SK-N-SH (cell line): ENCODE data around the gene MAU2. TPM values are rescaled to one million over a fixed set of nuclear protein-coding genes. Genes with fewer than 3 reads are reported as not detected.

Experiments used
- CTCF ChIA-PET: fragments of 300-600, 350-600 bp; formaldehyde crosslinking; extraction: SDS; loops from one replicate; lab custom pipeline; 2021; lab: Yijun Ruan, JAX
- POLR2A ChIA-PET: fragments of 350-600 bp; sonication (Branson Sonifier 250); formaldehyde crosslinking; extraction: SDS; loops from one replicate; lab custom pipeline; 2020; ENCODE audit warnings: antibody characterized with exemption, inconsistent platforms; lab: Yijun Ruan, JAX
- DNase-seq: peaks from one replicate; pipeline ENCODE4 v3.0.0; 2012
- H2AFZ ChIP-seq: fragments of 200-600 bp; sonication (generic); 2 replicates; pipeline ENCODE4 v1.8.1; 2016; ENCODE audit warnings: antibody characterized with exemption, mild to moderate bottlenecking, low read depth
- H3F3A ChIP-seq: fragments of 200-600 bp; sonication (generic); replicated peaks from 2 replicates; pipeline ENCODE3; 2016; ENCODE audit warnings: antibody characterized with exemption, mild to moderate bottlenecking; ENCODE audit not compliant: insufficient read depth
- H3K27ac ChIP-seq, 2 experiments: fragments of 200-500 bp in 1 of 2; fragments of 200-600 bp in 1 of 2; sonication (Bioruptor generic) in 1 of 2; sonication (generic), shearing (Covaris generic) in 1 of 2; 2 replicates each; pipeline versions ENCODE4 v1.5.1 to v1.6.1; 2014 to 2016; ENCODE audit warnings: low read depth in 2 of 2, inconsistent platforms in 1 of 2, low read length in 1 of 2, mild to moderate bottlenecking in 1 of 2, mixed read lengths in 1 of 2
- H3K27me3 ChIP-seq: fragments of 200-600 bp; sonication (generic), shearing (Covaris generic); 2 replicates; pipeline ENCODE4 v1.6.1; 2016; ENCODE audit warnings: mixed run types; ENCODE audit not compliant: insufficient read depth
- H3K36me3 ChIP-seq, 2 experiments: fragments of 200-500 bp in 1 of 2; fragments of 200-600 bp in 1 of 2; sonication (Bioruptor generic) in 1 of 2; sonication (generic) in 1 of 2; replicated peaks in 1 of 2; 2 replicates each; pipeline versions ENCODE3 to v1.5.1; 2014 to 2016; ENCODE audit warnings: low read length in 1 of 2, mild to moderate bottlenecking in 1 of 2; ENCODE audit not compliant: insufficient read depth in 2 of 2, control insufficient read depth in 1 of 2
- H3K4me1 ChIP-seq, 2 experiments: fragments of 200-500 bp in 1 of 2; fragments of 200-600 bp in 1 of 2; sonication (Bioruptor generic) in 1 of 2; sonication (generic), shearing (Covaris generic) in 1 of 2; 2 replicates each; pipeline versions ENCODE4 v1.5.1 to v1.6.1; 2014 to 2016; ENCODE audit warnings: low read depth in 1 of 2, low read length in 1 of 2, mixed run types in 1 of 2; ENCODE audit not compliant: insufficient read depth in 2 of 2, control insufficient read depth in 1 of 2
- H3K4me2 ChIP-seq: fragments of 200-600 bp; sonication (generic), shearing (Covaris generic); 2 replicates; pipeline ENCODE4 v1.6.1; 2017; ENCODE audit warnings: mixed run types
- H3K4me3 ChIP-seq, 2 experiments: fragments of 200-500 bp in 1 of 2; fragments of 200-600 bp in 1 of 2; sonication (Bioruptor generic) in 1 of 2; sonication (generic), shearing (Covaris generic) in 1 of 2; 2 replicates each; pipeline versions ENCODE4 v1.5.1 to v1.8.1; 2014 to 2016; ENCODE audit warnings: low read depth in 2 of 2, inconsistent platforms in 1 of 2, low read length in 1 of 2, mild to moderate bottlenecking in 1 of 2, mixed read lengths in 1 of 2, moderate library complexity in 1 of 2
- H3K79me2 ChIP-seq: fragments of 200-600 bp; sonication (generic); 2 replicates; pipeline ENCODE4 v1.8.1; 2017; ENCODE audit warnings: mild to moderate bottlenecking; ENCODE audit not compliant: insufficient read depth
- H3K9ac ChIP-seq: fragments of 200-600 bp; sonication (generic); 2 replicates; pipeline ENCODE4 v1.6.1; 2017; ENCODE audit warnings: mixed run types
- H3K9me2 ChIP-seq: fragments of 200-600 bp; sonication (generic); 2 replicates; pipeline ENCODE4 v1.6.1; 2017; ENCODE audit warnings: mixed run types
- H3K9me3 ChIP-seq: fragments of 200-600 bp; sonication (generic); 2 replicates; pipeline ENCODE4 v1.6.1; 2017; ENCODE audit warnings: mixed run types, mild to moderate bottlenecking, moderate library complexity
- H4K20me1 ChIP-seq: fragments of 200-600 bp; sonication (generic); 2 replicates; pipeline ENCODE4 v1.6.1; 2017; ENCODE audit warnings: mild to moderate bottlenecking, mixed run types; ENCODE audit not compliant: insufficient read depth
- CHD2 ChIP-seq: fragments of 150-350 bp; IDR thresholded peaks from 2 replicates; pipeline ENCODE4 v1.6.1; 2018; ENCODE audit warnings: low read length; ENCODE audit not compliant: partially characterized antibody
- CTCF ChIP-seq: fragments of 200-600 bp; sonication (generic); IDR thresholded peaks from 2 replicates; pipeline ENCODE4 v1.6.1; 2017; ENCODE audit warnings: antibody characterized with exemption, mild to moderate bottlenecking, moderate library complexity
- ELF1 ChIP-seq: IDR thresholded peaks from 2 replicates; pipeline ENCODE4 v1.4.0; 2012
- EP300 ChIP-seq, 2 experiments: IDR thresholded peaks; 2 replicates each; pipeline versions ENCODE4 v1.4.0 to v1.6.1; 2012; ENCODE audit warnings: borderline replicate concordance in 1 of 2, low read depth in 1 of 2, low read length in 1 of 2
- FOXJ3 ChIP-seq: sonication (generic); formaldehyde crosslinking; IDR thresholded peaks from 2 replicates; pipeline ENCODE4 v1.5.1; 2020; ENCODE audit warnings: mild to moderate bottlenecking, missing genetic modification reagents
- FOXM1 ChIP-seq: IDR thresholded peaks from 2 replicates; pipeline ENCODE4 v1.4.0; 2012; ENCODE audit warnings: low read depth, mild to moderate bottlenecking
- GATA2 ChIP-seq: sonication (generic); formaldehyde crosslinking; IDR thresholded peaks from 2 replicates; pipeline ENCODE4 v1.5.0; 2020; ENCODE audit warnings: mild to moderate bottlenecking, missing genetic modification reagents
- IRF3 ChIP-seq: fragments of 150-350 bp; IDR thresholded peaks from 2 replicates; pipeline ENCODE4 v1.6.1; 2016; ENCODE audit warnings: mild to moderate bottlenecking, low read depth, low read length
- JUND ChIP-seq: IDR thresholded peaks from 2 replicates; pipeline ENCODE4 v1.4.0; 2012
- NRF1 ChIP-seq: IDR thresholded peaks from 2 replicates; pipeline ENCODE4 v1.6.1; 2012; ENCODE audit warnings: low read depth, mild to moderate bottlenecking, low read length
- PBX3 ChIP-seq: IDR thresholded peaks from 2 replicates; pipeline ENCODE4; 2012
- POLR2AphosphoS5 ChIP-seq: IDR thresholded peaks from 2 replicates; pipeline ENCODE4 v1.6.1; 2012; ENCODE audit warnings: low read depth, low read length
- RXRA ChIP-seq: IDR thresholded peaks from 2 replicates; pipeline ENCODE4 v1.4.0; 2012; ENCODE audit warnings: low read depth, mild to moderate bottlenecking, borderline replicate concordance
- SMC3 ChIP-seq: IDR thresholded peaks from 2 replicates; pipeline ENCODE4 v1.6.1; 2012; ENCODE audit warnings: low read depth, low read length, improper control_type of control experiment
- TCF12 ChIP-seq: IDR thresholded peaks from 2 replicates; pipeline ENCODE4 v1.4.0; 2012
- USF2 ChIP-seq: fragments of 150-350 bp; IDR thresholded peaks from 2 replicates; pipeline ENCODE4 v1.6.1; 2017; ENCODE audit warnings: antibody characterized with exemption, low read length, low read depth, borderline replicate concordance
- YY1 ChIP-seq: IDR thresholded peaks from 2 replicates; pipeline ENCODE4 v1.4.0; 2012; ENCODE audit warnings: low read depth, mild to moderate bottlenecking
- ZBTB33 ChIP-seq: IDR thresholded peaks from 2 replicates; pipeline ENCODE4 v1.4.0; 2012; ENCODE audit warnings: low read depth, borderline replicate concordance
- WGBS: methylation state at CpG from one replicate; pipeline ENCODE4 v1.1.6; 2017; ENCODE audit warnings: low lambda C conversion rate; 5-methylcytosine and 5-hydroxymethylcytosine counted together
- polyA plus RNA-seq, 3 experiments: library from polyadenylated mRNA; depleted of rRNA; stranded (reverse); fragments of >200 nt; gene quantifications; 2 replicates each; pipeline ENCODE4 v1.2.3, GENCODE V29; 2012

Gene MAU2
- polyA plus RNA-seq, 1 of the 3 experiments (the other 2 are of a cell fraction), result 17.6 TPM

- 100% methylated on average over 2 of the region's 5 CpGs for WGBS
- H3K4me2 ChIP-seq, result no peak overlapping the region
- H3K79me2 ChIP-seq, result no peaks in the 10 kb centered on the region
- H3K36me3 ChIP-seq, result peaks cover 16 to 57% of the 10 kb centered on the region in 2 experiments
- no peaks in the 10 kb centered on the region for H3K4me1 ChIP-seq
- H3K9me2 ChIP-seq, result no peaks in the 10 kb centered on the region
- no peaks in the 10 kb centered on the region for H3K27me3 ChIP-seq
- no peak overlapping the region for H3K9ac ChIP-seq
- no peak overlapping the region for H2AFZ ChIP-seq
- H3K9me3 ChIP-seq, result no peaks in the 10 kb centered on the region
- H3K4me3 ChIP-seq, result no peak overlapping the region
- H4K20me1 ChIP-seq, result no peaks in the 10 kb centered on the region
- no peak overlapping the region for H3K27ac ChIP-seq
- DNase-seq, result no peak
- POLR2A ChIA-PET, result interaction anchor here (1.0 kb wide), 1 partner anchor 12 kb away, joined by 3 read pairs; no protein-coding TSS in a partner anchor
- CTCF ChIA-PET, result interaction anchor here (0.8 to 5.0 kb wide), 4 partner anchors 11 to 1599 kb away, joined by 3 to 39 read pairs (median 3); no protein-coding TSS in a partner anchor
- H3F3A ChIP-seq, result no peaks in the 10 kb centered on the region
- TF ChIP-seq FOXJ3 (CRISPR knock-in tag), result no peak
- no peak for TF ChIP-seq POLR2AphosphoS5
- no peak for TF ChIP-seq SMC3
- no peak for TF ChIP-seq EP300 (IDR thresholded peaks at IDR 0.05; ENCODE audit: borderline replicate concordance in 1 of 2, low read depth in 1 of 2, low read length in 1 of 2)
- TF ChIP-seq ELF1, result no peak
- TF ChIP-seq NRF1, result no peak
- no peak for TF ChIP-seq RXRA
- no peak for TF ChIP-seq ZBTB33
- no peak for TF ChIP-seq TCF12
- no peak for TF ChIP-seq CHD2
- TF ChIP-seq GATA2 (CRISPR knock-in tag), result no peak
- TF ChIP-seq JUND, result no peak
- no peak for TF ChIP-seq USF2
- no peak for TF ChIP-seq YY1
- no peak for TF ChIP-seq FOXM1
Observed at GRCh38 chr19:19354007-19354406, 33.4 kb downstream of the MAU2 start.

- Histone ChIP-seq H3K9me3 (no peaks in the 10 kb centered on the region), H3K4me2 (no peak overlapping the region), H3K36me3 (peaks cover 16 to 50% of the 10 kb centered on the region in 2 experiments), H4K20me1 (no peaks in the 10 kb centered on the region), H2AFZ (no peak overlapping the region), H3K9me2 (no peaks in the 10 kb centered on the region), H3F3A (no peaks in the 10 kb centered on the region), H3K4me1 (no peaks in the 10 kb centered on the region), H3K4me3 (no peak overlapping the region), H3K27ac (no peak overlapping the region), H3K79me2 (no peaks in the 10 kb centered on the region), H3K27me3 (no peaks in the 10 kb centered on the region), H3K9ac (no peak overlapping the region)
- POLR2A ChIA-PET, result no interaction called here
- CTCF ChIA-PET, result interaction anchor here (0.9 to 5.0 kb wide), 3 partner anchors 12 to 136 kb away, joined by 3 to 39 read pairs (median 8); no protein-coding TSS in a partner anchor
- TF ChIP-seq NRF1 (no peak), PBX3 (no peak), YY1 (no peak), IRF3 (no peak), ELF1 (no peak), SMC3 (no peak), POLR2AphosphoS5 (no peak), FOXM1 (no peak), CTCF (no peak)
- WGBS, result no CpG with 5 or more reads among the region's 11 CpGs
- DNase-seq, result no peak
Observed at GRCh38 chr19:19354932-19355331, 34.3 kb downstream of the MAU2 start.
